Measurements from ENCODE around the gene TRABD2B.

DNA sequence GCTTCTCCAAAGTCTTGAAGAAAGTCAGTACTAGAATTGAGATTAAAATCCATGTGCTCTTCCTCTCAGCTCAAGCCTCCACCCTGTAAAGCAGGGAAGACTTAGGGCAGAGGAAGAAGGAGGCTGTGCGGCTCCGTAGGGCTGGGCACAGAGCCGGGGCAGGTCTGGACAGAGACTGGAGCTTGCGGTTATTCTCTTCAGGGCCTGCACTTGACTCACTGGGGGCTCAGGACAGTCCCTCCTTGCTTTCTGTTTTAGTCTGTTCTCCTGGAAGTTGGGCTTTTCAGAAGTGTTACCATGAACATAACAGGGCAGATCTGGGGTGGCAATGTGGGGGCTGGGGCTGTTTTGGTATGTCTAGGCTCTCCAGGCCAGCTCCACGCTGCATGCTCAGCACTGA, 21.6 kb upstream of the TRABD2B start:
- TF ChIP-seq, protein P1, sequence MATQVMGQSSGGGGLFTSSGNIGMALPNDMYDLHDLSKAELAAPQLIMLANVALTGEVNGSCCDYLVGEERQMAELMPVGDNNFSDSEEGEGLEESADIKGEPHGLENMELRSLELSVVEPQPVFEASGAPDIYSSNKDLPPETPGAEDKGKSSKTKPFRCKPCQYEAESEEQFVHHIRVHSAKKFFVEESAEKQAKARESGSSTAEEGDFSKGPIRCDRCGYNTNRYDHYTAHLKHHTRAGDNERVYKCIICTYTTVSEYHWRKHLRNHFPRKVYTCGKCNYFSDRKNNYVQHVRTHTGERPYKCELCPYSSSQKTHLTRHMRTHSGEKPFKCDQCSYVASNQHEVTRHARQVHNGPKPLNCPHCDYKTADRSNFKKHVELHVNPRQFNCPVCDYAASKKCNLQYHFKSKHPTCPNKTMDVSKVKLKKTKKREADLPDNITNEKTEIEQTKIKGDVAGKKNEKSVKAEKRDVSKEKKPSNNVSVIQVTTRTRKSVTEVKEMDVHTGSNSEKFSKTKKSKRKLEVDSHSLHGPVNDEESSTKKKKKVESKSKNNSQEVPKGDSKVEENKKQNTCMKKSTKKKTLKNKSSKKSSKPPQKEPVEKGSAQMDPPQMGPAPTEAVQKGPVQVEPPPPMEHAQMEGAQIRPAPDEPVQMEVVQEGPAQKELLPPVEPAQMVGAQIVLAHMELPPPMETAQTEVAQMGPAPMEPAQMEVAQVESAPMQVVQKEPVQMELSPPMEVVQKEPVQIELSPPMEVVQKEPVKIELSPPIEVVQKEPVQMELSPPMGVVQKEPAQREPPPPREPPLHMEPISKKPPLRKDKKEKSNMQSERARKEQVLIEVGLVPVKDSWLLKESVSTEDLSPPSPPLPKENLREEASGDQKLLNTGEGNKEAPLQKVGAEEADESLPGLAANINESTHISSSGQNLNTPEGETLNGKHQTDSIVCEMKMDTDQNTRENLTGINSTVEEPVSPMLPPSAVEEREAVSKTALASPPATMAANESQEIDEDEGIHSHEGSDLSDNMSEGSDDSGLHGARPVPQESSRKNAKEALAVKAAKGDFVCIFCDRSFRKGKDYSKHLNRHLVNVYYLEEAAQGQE (IDR thresholded peaks at IDR 0.05; ENCODE audit: low read depth), result no peak
- TF ChIP-seq, protein P2, sequence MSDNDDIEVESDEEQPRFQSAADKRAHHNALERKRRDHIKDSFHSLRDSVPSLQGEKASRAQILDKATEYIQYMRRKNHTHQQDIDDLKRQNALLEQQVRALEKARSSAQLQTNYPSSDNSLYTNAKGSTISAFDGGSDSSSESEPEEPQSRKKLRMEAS (IDR thresholded peaks at IDR 0.05), result no peak
- TF ChIP-seq TAF1 (IDR thresholded peaks at IDR 0.05; ENCODE audit: low read depth) (no peak), EGR1 (IDR thresholded peaks at IDR 0.05) (no peak), TCF12 (IDR thresholded peaks at IDR 0.05; ENCODE audit: low read depth) (no peak), EP300 (IDR thresholded peaks at IDR 0.05; ENCODE audit: borderline replicate concordance) (no peak), CREB1 (IDR thresholded peaks at IDR 0.05; ENCODE audit: low read depth) (no peak)
